ENCODE measurements around the gene ADAMTS17.

The ADAMTS17 gene

GRCh38 chr15:100276506-100276905 is 65.3 kb downstream of the ADAMTS17 start:
- H3K4me2 ChIP-seq (ENCODE audit: low read length): no peak overlapping the region
- H4K20me1 ChIP-seq (ENCODE audit: insufficient read depth, low read length): no peaks in the 10 kb centered on the region
- no peaks in the 10 kb centered on the region for H3K4me1 ChIP-seq (ENCODE audit: low read length)
- peaks cover 4% of the 10 kb centered on the region; the same call in 1 of the 2 replicates for H3K9me3 ChIP-seq (ENCODE audit: insufficient read depth, low read length)
- no peak overlapping the region for H2AFZ ChIP-seq (ENCODE audit: low read depth, low read length)
- no peaks in the 10 kb centered on the region for H3K79me2 ChIP-seq (ENCODE audit: low read length)
- TF ChIP-seq EZH2phosphoT487 (IDR thresholded peaks at IDR 0.05; ENCODE audit: low read depth) (no peak), CTCF (IDR thresholded peaks at IDR 0.05; ENCODE audit: low read depth, low read length) (no peak)
- H3K4me3 ChIP-seq (ENCODE audit: low read length): no peak overlapping the region
- H3K36me3 ChIP-seq (replicated peaks; ENCODE audit: low read depth, low read length): no peaks in the 10 kb centered on the region
- H3K9ac ChIP-seq (ENCODE audit: low read length): no peak overlapping the region
- H3K27ac ChIP-seq (ENCODE audit: low read length): no peak overlapping the region
- H3K27me3 ChIP-seq (ENCODE audit: low read depth, low read length): no peaks in the 10 kb centered on the region

GRCh38 chr15:100275641-100276040 is 66.1 kb downstream of the ADAMTS17 start:
- Histone ChIP-seq H3K4me2 (ENCODE audit: low read length) (no peak overlapping the region), H3K4me3 (ENCODE audit: low read length) (no peak overlapping the region), H3K36me3 (replicated peaks; ENCODE audit: low read depth, low read length) (no peaks in the 10 kb centered on the region), H3K27ac (ENCODE audit: low read length) (no peak overlapping the region), H3K9me3 (ENCODE audit: insufficient read depth, low read length) (peaks cover 4% of the 10 kb centered on the region; the same call in 1 of the 2 replicates), H3K9ac (ENCODE audit: low read length) (no peak overlapping the region), H3K79me2 (ENCODE audit: low read length) (no peaks in the 10 kb centered on the region), H3K27me3 (ENCODE audit: low read depth, low read length) (no peaks in the 10 kb centered on the region), H4K20me1 (ENCODE audit: insufficient read depth, low read length) (no peaks in the 10 kb centered on the region), H3K4me1 (ENCODE audit: low read length) (no peaks in the 10 kb centered on the region), H2AFZ (ENCODE audit: low read depth, low read length) (no peak overlapping the region)
- no peak for TF ChIP-seq CTCF (IDR thresholded peaks at IDR 0.05; ENCODE audit: low read depth, low read length)
- no peak for TF ChIP-seq EZH2phosphoT487 (IDR thresholded peaks at IDR 0.05; ENCODE audit: low read depth)

GRCh38 chr15:100269831-100270230 is 71.9 kb downstream of the ADAMTS17 start:
- Histone ChIP-seq H3K4me2 (ENCODE audit: low read length) (no peak overlapping the region), H3K9ac (ENCODE audit: low read length) (no peak overlapping the region), H3K79me2 (ENCODE audit: low read length) (no peaks in the 10 kb centered on the region), H3K36me3 (replicated peaks; ENCODE audit: low read depth, low read length) (no peaks in the 10 kb centered on the region), H3K27me3 (ENCODE audit: low read depth, low read length) (peaks cover 4% of the 10 kb centered on the region; the same call in 1 of the 2 replicates), H4K20me1 (ENCODE audit: insufficient read depth, low read length) (no peaks in the 10 kb centered on the region), H2AFZ (ENCODE audit: low read depth, low read length) (no peak overlapping the region), H3K4me3 (ENCODE audit: low read length) (no peak overlapping the region), H3K27ac (ENCODE audit: low read length) (no peak overlapping the region), H3K4me1 (ENCODE audit: low read length) (no peaks in the 10 kb centered on the region), H3K9me3 (ENCODE audit: insufficient read depth, low read length) (peaks cover 4% of the 10 kb centered on the region; the same call in 1 of the 2 replicates)
- TF ChIP-seq EZH2phosphoT487 (IDR thresholded peaks at IDR 0.05; ENCODE audit: low read depth): no peak
- TF ChIP-seq CTCF (IDR thresholded peaks at IDR 0.05; ENCODE audit: low read depth, low read length): no peak

- no peak overlapping the region for H3K4me2 ChIP-seq (ENCODE audit: low read length)
- no peaks in the 10 kb centered on the region for H3K4me1 ChIP-seq (ENCODE audit: low read length)
- no peaks in the 10 kb centered on the region for H3K9me3 ChIP-seq (ENCODE audit: insufficient read depth, low read length)
- H3K27me3 ChIP-seq (ENCODE audit: low read depth, low read length): peaks cover 4% of the 10 kb centered on the region; the same call in 1 of the 2 replicates
- no peaks in the 10 kb centered on the region for H3K36me3 ChIP-seq (replicated peaks; ENCODE audit: low read depth, low read length)
- H4K20me1 ChIP-seq (ENCODE audit: insufficient read depth, low read length): no peaks in the 10 kb centered on the region
- TF ChIP-seq CTCF (IDR thresholded peaks at IDR 0.05; ENCODE audit: low read depth, low read length) (no peak), EZH2phosphoT487 (IDR thresholded peaks at IDR 0.05; ENCODE audit: low read depth) (no peak)
- no peak overlapping the region for H3K9ac ChIP-seq (ENCODE audit: low read length)
- H3K27ac ChIP-seq (ENCODE audit: low read length): no peak overlapping the region
- no peak overlapping the region for H2AFZ ChIP-seq (ENCODE audit: low read depth, low read length)
- H3K79me2 ChIP-seq (ENCODE audit: low read length): no peaks in the 10 kb centered on the region
- H3K4me3 ChIP-seq (ENCODE audit: low read length): no peak overlapping the region
These were observed 75.6 kb downstream of the ADAMTS17 start for GRCh38 chr15:100266166-100266565.

Measured in OCI-LY3 (cell line).